Liver (tissue), 9 donors: ENCODE results near the gene RAMP3. TPM values are rescaled to one million over a fixed set of nuclear protein-coding genes. Genes with fewer than 3 reads are reported as not detected.
A peak's percentile ranks its signal among the peaks of the same experiment; 100 is the strongest.

Experiments
- DNase-seq: peaks from one replicate; pipeline ENCODE4 v3.0.0-alpha.2; 2017; ENCODE audit warnings: low spot score
- H3K27ac ChIP-seq, 2 donors: one replicate each; pipeline ENCODE4 v1.7.0; 2013; ENCODE audit warnings: inconsistent platforms in 2 of 2, low read length in 2 of 2, control low read depth in 1 of 2, low read depth in 1 of 2, mild to moderate bottlenecking in 1 of 2
- H3K27me3 ChIP-seq, 4 donors: one replicate each; pipeline versions ENCODE4 v1.6.1 to v1.7.0; 2013; ENCODE audit warnings: low read length in 3 of 4, inconsistent platforms in 1 of 4, mild to moderate bottlenecking in 1 of 4, moderate library complexity in 1 of 4; ENCODE audit not compliant: control insufficient read depth in 4 of 4, insufficient read depth in 4 of 4
- H3K36me3 ChIP-seq, 4 donors: one replicate each; pipeline versions ENCODE4 v1.6.1 to v1.7.0; 2013; ENCODE audit warnings: low read length in 3 of 4, mild to moderate bottlenecking in 3 of 4, low read depth in 1 of 4, moderate library complexity in 1 of 4; ENCODE audit not compliant: control insufficient read depth in 4 of 4, insufficient read depth in 3 of 4
- H3K4me1 ChIP-seq, 4 donors: one replicate each; pipeline versions ENCODE4 v1.6.1 to v1.7.0; 2013; ENCODE audit warnings: low read length in 3 of 4, mild to moderate bottlenecking in 3 of 4, moderate library complexity in 1 of 4; ENCODE audit not compliant: control insufficient read depth in 4 of 4, insufficient read depth in 4 of 4
- H3K4me3 ChIP-seq, 3 donors: one replicate each; pipeline versions ENCODE4 v1.6.1 to v1.7.0; 2013; ENCODE audit warnings: low read length in 3 of 3, control low read depth in 1 of 3, low read depth in 1 of 3, mild to moderate bottlenecking in 1 of 3
- H3K9ac ChIP-seq, 2 donors: one replicate each; pipeline ENCODE4 v1.7.0; 2013; ENCODE audit warnings: low read length in 2 of 2, mild to moderate bottlenecking in 2 of 2, moderate library complexity in 2 of 2, control low read depth in 1 of 2, low read depth in 1 of 2
- H3K9me3 ChIP-seq, 4 donors: one replicate each; pipeline versions ENCODE4 v1.6.1 to v1.7.0; 2013; ENCODE audit warnings: low read length in 3 of 4; ENCODE audit not compliant: control insufficient read depth in 4 of 4
- EGR1 ChIP-seq, 2 donors: IDR thresholded peaks; 2 replicates each; pipeline ENCODE4 v1.6.1; 2016 to 2018; ENCODE audit warnings: antibody characterized with exemption in 2 of 2, low read depth in 2 of 2
- FOXA2 ChIP-seq: IDR thresholded peaks from 2 replicates; pipeline ENCODE4 v1.6.1; 2016; ENCODE audit warnings: antibody characterized with exemption
- GABPA ChIP-seq, 2 donors: IDR thresholded peaks in 1 of 2; conservative IDR thresholded peaks in 1 of 2; 2 replicates each; pipeline ENCODE4 v1.6.1; 2016; ENCODE audit warnings: antibody characterized with exemption in 2 of 2, mild to moderate bottlenecking in 1 of 2, moderate library complexity in 1 of 2
- HNF4A ChIP-seq, 2 donors: conservative IDR thresholded peaks; 2 replicates each; pipeline ENCODE4 v1.6.1; 2016; ENCODE audit warnings: antibody characterized with exemption in 2 of 2, mild to moderate bottlenecking in 2 of 2
- HNF4G ChIP-seq: IDR thresholded peaks from 2 replicates; pipeline ENCODE4 v1.6.1; 2016; ENCODE audit warnings: antibody characterized with exemption
- JUND ChIP-seq, 2 donors: IDR thresholded peaks; 2 replicates each; pipeline ENCODE4 v1.6.1; 2016; ENCODE audit warnings: antibody characterized with exemption in 2 of 2
- NR2F2 ChIP-seq: IDR thresholded peaks from 2 replicates; pipeline ENCODE4 v1.6.1; 2016; ENCODE audit warnings: antibody characterized with exemption
- RAD21 ChIP-seq, 2 donors: IDR thresholded peaks; 2 replicates each; pipeline ENCODE4 v1.6.1; 2016; ENCODE audit warnings: antibody characterized with exemption in 2 of 2, mild to moderate bottlenecking in 2 of 2
- RXRA ChIP-seq, 2 donors: IDR thresholded peaks; 2 replicates each; pipeline ENCODE4 v1.6.1; 2017 to 2018; ENCODE audit warnings: antibody characterized with exemption in 2 of 2, mild to moderate bottlenecking in 1 of 2
- SP1 ChIP-seq: IDR thresholded peaks from 2 replicates; pipeline ENCODE4 v1.6.1; 2018; ENCODE audit warnings: antibody characterized with exemption, mild to moderate bottlenecking
- TAF1 ChIP-seq: conservative IDR thresholded peaks from 2 replicates; pipeline ENCODE4 v1.6.1; 2016; ENCODE audit warnings: antibody characterized with exemption, mild to moderate bottlenecking
- YY1 ChIP-seq: IDR thresholded peaks from 2 replicates; pipeline ENCODE4 v1.6.1; 2016; ENCODE audit warnings: antibody characterized with exemption, mild to moderate bottlenecking
- WGBS: extraction: QIAGEN DNeasy Blood & Tissue Kit; methylation state at CpG from one replicate; pipeline ENCODE4 v1.1.7; 2013; 5-methylcytosine and 5-hydroxymethylcytosine counted together
- polyA plus RNA-seq, 2 donors: library from polyadenylated mRNA; stranded (reverse) in 1 of 2; unstranded in 1 of 2; fragments of 200-250 nt in 1 of 2; fragments of >200 nt in 1 of 2; fragmentation: Nextera tagmentation in 1 of 2; extraction: Ambion mirVana in 1 of 2; gene quantifications; one replicate each; pipeline versions ENCODE4 v1.2.1 to v1.2.3, GENCODE V29; 2013 to 2015
- total RNA-seq, 2 donors: library from RNA; depleted of rRNA; stranded (reverse); fragments of >200 nt; gene quantifications; one replicate each; pipeline ENCODE4 v1.2.3, GENCODE V29; 2014
- TF ChIP-seq, protein P1 (sequence below): IDR thresholded peaks from 2 replicates; pipeline ENCODE4 v1.6.1; 2016; ENCODE audit warnings: antibody characterized with exemption, mild to moderate bottlenecking
- TF ChIP-seq, protein P2 (sequence below): fragments of 150-350 bp; IDR thresholded peaks from 2 replicates; pipeline ENCODE4 v1.5.1; 2017; ENCODE audit warnings: improper control_type of control experiment, low read depth, low read length; ENCODE audit not compliant: missing input control
- TF ChIP-seq, protein P3 (sequence below): IDR thresholded peaks from 2 replicates; pipeline ENCODE4 v1.6.1; 2016; ENCODE audit warnings: antibody characterized with exemption
- TF ChIP-seq, protein P4 (sequence below): IDR thresholded peaks from 2 replicates; pipeline ENCODE4 v1.6.1; 2016; ENCODE audit warnings: antibody characterized with exemption
- donor health status: healthy.
- donor health status: healthy.
- donor health status: healthy.
- donor health status: healthy.
- donor health status: healthy.

Gene RAMP3
- total and polyA plus RNA-seq, 4 donors = 2.3 to 30.0 (median 22.2) TPM

DNA sequence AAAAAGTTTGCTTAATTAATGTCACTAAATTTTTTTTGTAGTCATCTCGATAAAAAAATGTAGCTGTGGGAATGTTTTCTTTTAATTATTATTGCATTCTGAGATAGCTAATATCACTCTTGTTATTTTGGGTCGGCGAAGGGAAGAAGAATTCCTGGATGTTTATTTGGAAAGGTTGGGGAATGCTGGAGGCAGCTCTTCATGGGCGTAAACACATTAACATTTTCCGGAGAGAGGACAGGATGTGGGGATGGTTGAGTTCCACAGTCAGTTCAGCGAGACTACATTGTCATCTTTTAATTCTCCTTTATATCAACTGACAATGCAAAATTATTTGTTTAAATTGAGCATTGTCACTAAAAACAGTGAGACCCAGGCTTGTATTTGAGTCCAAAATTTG is 72.5 kb downstream of the RAMP3 start:
- WGBS = 57% methylated on average over 6 of the region's 6 CpGs
- Histone ChIP-seq H3K9ac (no peak overlapping the region), H3K4me1 (no peaks in the 10 kb centered on the region), H3K4me3 (no peak overlapping the region), H3K9me3 (no peaks in the 10 kb centered on the region), H3K27ac (no peak overlapping the region), H3K27me3 (no peaks in the 10 kb centered on the region), H3K36me3 (no peaks in the 10 kb centered on the region)
- DNase-seq = no peak
- TF ChIP-seq RXRA (IDR thresholded peaks at IDR 0.05) (no peak), NR2F2 (peak; percentile 17)
- TF ChIP-seq, protein P1, sequence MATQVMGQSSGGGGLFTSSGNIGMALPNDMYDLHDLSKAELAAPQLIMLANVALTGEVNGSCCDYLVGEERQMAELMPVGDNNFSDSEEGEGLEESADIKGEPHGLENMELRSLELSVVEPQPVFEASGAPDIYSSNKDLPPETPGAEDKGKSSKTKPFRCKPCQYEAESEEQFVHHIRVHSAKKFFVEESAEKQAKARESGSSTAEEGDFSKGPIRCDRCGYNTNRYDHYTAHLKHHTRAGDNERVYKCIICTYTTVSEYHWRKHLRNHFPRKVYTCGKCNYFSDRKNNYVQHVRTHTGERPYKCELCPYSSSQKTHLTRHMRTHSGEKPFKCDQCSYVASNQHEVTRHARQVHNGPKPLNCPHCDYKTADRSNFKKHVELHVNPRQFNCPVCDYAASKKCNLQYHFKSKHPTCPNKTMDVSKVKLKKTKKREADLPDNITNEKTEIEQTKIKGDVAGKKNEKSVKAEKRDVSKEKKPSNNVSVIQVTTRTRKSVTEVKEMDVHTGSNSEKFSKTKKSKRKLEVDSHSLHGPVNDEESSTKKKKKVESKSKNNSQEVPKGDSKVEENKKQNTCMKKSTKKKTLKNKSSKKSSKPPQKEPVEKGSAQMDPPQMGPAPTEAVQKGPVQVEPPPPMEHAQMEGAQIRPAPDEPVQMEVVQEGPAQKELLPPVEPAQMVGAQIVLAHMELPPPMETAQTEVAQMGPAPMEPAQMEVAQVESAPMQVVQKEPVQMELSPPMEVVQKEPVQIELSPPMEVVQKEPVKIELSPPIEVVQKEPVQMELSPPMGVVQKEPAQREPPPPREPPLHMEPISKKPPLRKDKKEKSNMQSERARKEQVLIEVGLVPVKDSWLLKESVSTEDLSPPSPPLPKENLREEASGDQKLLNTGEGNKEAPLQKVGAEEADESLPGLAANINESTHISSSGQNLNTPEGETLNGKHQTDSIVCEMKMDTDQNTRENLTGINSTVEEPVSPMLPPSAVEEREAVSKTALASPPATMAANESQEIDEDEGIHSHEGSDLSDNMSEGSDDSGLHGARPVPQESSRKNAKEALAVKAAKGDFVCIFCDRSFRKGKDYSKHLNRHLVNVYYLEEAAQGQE = peak; percentile 53

DNA sequence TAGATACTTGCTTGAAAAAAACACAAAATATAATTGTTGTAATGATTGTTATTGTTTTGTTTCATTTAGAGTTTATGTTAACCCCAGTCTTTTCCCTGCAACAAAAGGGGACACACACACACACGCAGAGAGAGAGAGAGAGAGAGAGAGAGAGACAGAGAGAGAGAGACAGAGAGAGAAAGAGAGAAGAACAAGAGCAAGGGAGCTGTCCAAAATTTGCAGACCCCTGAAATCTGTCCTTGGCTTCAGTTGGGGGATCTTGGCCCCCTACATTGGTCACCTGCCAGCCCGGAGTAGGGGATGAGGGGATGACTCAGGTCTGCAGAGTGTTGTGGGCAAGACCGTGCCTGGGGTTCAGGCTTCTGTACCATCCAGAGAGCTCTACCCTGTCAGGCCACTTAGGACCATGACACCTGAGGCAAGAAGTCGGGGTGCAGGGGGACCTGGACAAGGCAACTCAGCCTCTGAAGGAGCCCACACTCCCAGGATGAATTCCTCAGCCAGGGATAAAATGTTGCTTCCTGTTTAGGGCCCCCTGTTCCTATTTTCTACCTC is 73.1 kb downstream of the RAMP3 start:
- Histone ChIP-seq H3K36me3 (no peaks in the 10 kb centered on the region), H3K4me1 (no peaks in the 10 kb centered on the region), H3K9ac (no peak overlapping the region), H3K9me3 (no peaks in the 10 kb centered on the region), H3K27me3 (no peaks in the 10 kb centered on the region), H3K27ac (no peak overlapping the region), H3K4me3 (no peak overlapping the region)
- 59% methylated on average over 4 of the region's 4 CpGs for WGBS
- no peak for DNase-seq
- TF ChIP-seq GABPA (IDR thresholded peaks at IDR 0.05 in 1 of 2, conservative IDR thresholded peaks at IDR 0.05 in 1 of 2) (no peak), EGR1 (IDR thresholded peaks at IDR 0.05; ENCODE audit: low read depth in 2 of 2) (no peak), NR2F2 (no peak), YY1 (no peak), HNF4G (no peak), RAD21 (IDR thresholded peaks at IDR 0.05) (no peak), TAF1 (no peak)

DNA sequence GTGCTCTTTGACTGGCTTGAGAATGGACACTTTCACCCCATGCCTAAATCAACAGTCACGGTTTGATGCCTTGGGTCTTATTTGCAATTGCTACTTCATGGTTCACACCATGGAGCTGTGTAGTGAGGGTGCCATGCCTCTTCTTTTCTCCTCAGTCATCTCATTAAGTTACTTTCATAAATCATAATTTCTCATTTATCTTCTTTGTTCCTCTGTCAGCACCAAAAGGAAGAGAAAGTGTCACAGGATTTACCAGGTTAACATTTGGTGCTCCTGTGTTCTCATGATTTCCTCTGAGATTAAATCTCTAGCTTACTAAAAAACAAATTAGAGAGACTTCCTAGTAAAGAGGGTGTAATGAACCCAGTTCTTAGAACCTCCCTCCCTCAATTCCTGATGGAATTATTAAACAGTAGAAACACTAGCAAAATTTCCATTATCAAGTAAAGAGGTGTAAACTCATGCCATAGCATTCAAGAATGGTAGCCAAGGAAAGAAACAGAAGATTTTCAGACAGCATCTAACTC is 75.7 kb downstream of the RAMP3 start:
- 59% methylated on average over 1 of the region's 1 CpG for WGBS
- Histone ChIP-seq H3K9ac (no peak overlapping the region), H3K27me3 (no peaks in the 10 kb centered on the region), H3K9me3 (no peaks in the 10 kb centered on the region), H3K27ac (no peak overlapping the region), H3K4me3 (no peak overlapping the region), H3K36me3 (no peaks in the 10 kb centered on the region), H3K4me1 (no peaks in the 10 kb centered on the region)
- DNase-seq = no peak
- TF ChIP-seq SP1 (no peak), FOXA2 (no peak), JUND (IDR thresholded peaks at IDR 0.05) (no peak), GABPA (IDR thresholded peaks at IDR 0.05 in 1 of 2, conservative IDR thresholded peaks at IDR 0.05 in 1 of 2) (no peak), HNF4A (conservative IDR thresholded peaks at IDR 0.05) (no peak)
- TF ChIP-seq, protein P2, sequence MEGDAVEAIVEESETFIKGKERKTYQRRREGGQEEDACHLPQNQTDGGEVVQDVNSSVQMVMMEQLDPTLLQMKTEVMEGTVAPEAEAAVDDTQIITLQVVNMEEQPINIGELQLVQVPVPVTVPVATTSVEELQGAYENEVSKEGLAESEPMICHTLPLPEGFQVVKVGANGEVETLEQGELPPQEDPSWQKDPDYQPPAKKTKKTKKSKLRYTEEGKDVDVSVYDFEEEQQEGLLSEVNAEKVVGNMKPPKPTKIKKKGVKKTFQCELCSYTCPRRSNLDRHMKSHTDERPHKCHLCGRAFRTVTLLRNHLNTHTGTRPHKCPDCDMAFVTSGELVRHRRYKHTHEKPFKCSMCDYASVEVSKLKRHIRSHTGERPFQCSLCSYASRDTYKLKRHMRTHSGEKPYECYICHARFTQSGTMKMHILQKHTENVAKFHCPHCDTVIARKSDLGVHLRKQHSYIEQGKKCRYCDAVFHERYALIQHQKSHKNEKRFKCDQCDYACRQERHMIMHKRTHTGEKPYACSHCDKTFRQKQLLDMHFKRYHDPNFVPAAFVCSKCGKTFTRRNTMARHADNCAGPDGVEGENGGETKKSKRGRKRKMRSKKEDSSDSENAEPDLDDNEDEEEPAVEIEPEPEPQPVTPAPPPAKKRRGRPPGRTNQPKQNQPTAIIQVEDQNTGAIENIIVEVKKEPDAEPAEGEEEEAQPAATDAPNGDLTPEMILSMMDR = no peak
- TF ChIP-seq, protein P3, sequence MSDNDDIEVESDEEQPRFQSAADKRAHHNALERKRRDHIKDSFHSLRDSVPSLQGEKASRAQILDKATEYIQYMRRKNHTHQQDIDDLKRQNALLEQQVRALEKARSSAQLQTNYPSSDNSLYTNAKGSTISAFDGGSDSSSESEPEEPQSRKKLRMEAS = no peak
- TF ChIP-seq, protein P4, sequence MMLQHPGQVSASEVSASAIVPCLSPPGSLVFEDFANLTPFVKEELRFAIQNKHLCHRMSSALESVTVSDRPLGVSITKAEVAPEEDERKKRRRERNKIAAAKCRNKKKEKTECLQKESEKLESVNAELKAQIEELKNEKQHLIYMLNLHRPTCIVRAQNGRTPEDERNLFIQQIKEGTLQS = no peak
